H9 (cell line): ENCODE results near the gene PSMD6. TPM values are rescaled to one million over a fixed set of nuclear protein-coding genes. Genes with fewer than 3 reads are reported as not detected.

Experiments
- DNase-seq: peaks from one replicate; pipeline ENCODE4 v3.0.0-alpha.2; 2017
- H2AFZ ChIP-seq: one replicate; pipeline ENCODE4 v1.6.1; 2013; ENCODE audit warnings: mild to moderate bottlenecking, low read length, control low read depth, moderate library complexity
- H2AK5ac ChIP-seq: 2 replicates; pipeline ENCODE4 v1.6.1; 2013; ENCODE audit warnings: low read length, control low read depth, mixed read lengths; ENCODE audit not compliant: insufficient read length
- H2BK120ac ChIP-seq: one replicate; pipeline ENCODE4 v1.6.1; 2013; ENCODE audit warnings: low read depth, mild to moderate bottlenecking, low read length, control low read depth, inconsistent platforms; ENCODE audit not compliant: poor library complexity, severe bottlenecking
- H2BK12ac ChIP-seq: 2 replicates; pipeline ENCODE4 v1.6.1; 2013; ENCODE audit warnings: low read length, control low read depth, mixed read lengths, low read depth; ENCODE audit not compliant: insufficient read length
- H2BK15ac ChIP-seq: 2 replicates; pipeline ENCODE4 v1.6.1; 2013; ENCODE audit warnings: low read depth, low read length, control low read depth
- H2BK20ac ChIP-seq: one replicate; pipeline ENCODE4 v1.6.1; 2013; ENCODE audit warnings: low read depth, mild to moderate bottlenecking, low read length, control low read depth, inconsistent platforms; ENCODE audit not compliant: poor library complexity, severe bottlenecking
- H2BK5ac ChIP-seq: 2 replicates; pipeline ENCODE4 v1.6.1; 2013; ENCODE audit warnings: low read length, control low read depth, mixed read lengths; ENCODE audit not compliant: insufficient read length
- H3K14ac ChIP-seq: 2 replicates; pipeline ENCODE4 v1.6.1; 2013; ENCODE audit warnings: low read length, control low read depth; ENCODE audit not compliant: insufficient read depth
- H3K18ac ChIP-seq: 2 replicates; pipeline ENCODE4 v1.6.1; 2013; ENCODE audit warnings: low read depth, mild to moderate bottlenecking, mixed read lengths, low read length, control low read depth; ENCODE audit not compliant: insufficient read length
- H3K23ac ChIP-seq: 2 replicates; pipeline ENCODE4 v1.6.1; 2013; ENCODE audit warnings: low read length, control low read depth, mixed read lengths, low read depth; ENCODE audit not compliant: insufficient read length
- H3K23me2 ChIP-seq: 2 replicates; pipeline ENCODE4 v1.6.1; 2013; ENCODE audit warnings: low read depth, mild to moderate bottlenecking, mixed read lengths, low read length, control low read depth; ENCODE audit not compliant: insufficient read length, poor library complexity, severe bottlenecking
- H3K27ac ChIP-seq: 2 replicates; pipeline ENCODE4 v1.5.1; 2013; ENCODE audit warnings: low read length, control low read depth, mixed read lengths, low read depth; ENCODE audit not compliant: insufficient read length
- H3K27me3 ChIP-seq: 2 replicates; pipeline ENCODE4 v1.6.1; 2013; ENCODE audit warnings: low read length, control low read depth, inconsistent platforms; ENCODE audit not compliant: insufficient read depth
- H3K4ac ChIP-seq: 2 replicates; pipeline ENCODE4 v1.6.1; 2013; ENCODE audit warnings: low read depth, mild to moderate bottlenecking, control low read depth, inconsistent platforms, low read length, moderate library complexity
- H3K4me1 ChIP-seq: 2 replicates; pipeline ENCODE4 v1.6.1; 2013; ENCODE audit warnings: low read length, control low read depth, inconsistent platforms; ENCODE audit not compliant: insufficient read depth
- H3K4me2 ChIP-seq: 2 replicates; pipeline ENCODE4 v1.6.1; 2013; ENCODE audit warnings: low read length, control low read depth, mixed read lengths; ENCODE audit not compliant: insufficient read length, insufficient read depth
- H3K56ac ChIP-seq: 2 replicates; pipeline ENCODE4 v1.6.1; 2013; ENCODE audit warnings: low read depth, mild to moderate bottlenecking, mixed read lengths, low read length, control low read depth; ENCODE audit not compliant: insufficient read length
- H3K79me1 ChIP-seq: 2 replicates; pipeline ENCODE4 v1.6.1; 2013; ENCODE audit warnings: low read depth, mild to moderate bottlenecking, moderate library complexity, low read length, control low read depth, inconsistent platforms; ENCODE audit not compliant: insufficient read depth, poor library complexity, severe bottlenecking
- H3K79me2 ChIP-seq: 2 replicates; pipeline ENCODE4 v1.6.1; 2013; ENCODE audit warnings: low read length, control low read depth, inconsistent platforms; ENCODE audit not compliant: insufficient read depth
- H3K9ac ChIP-seq: 2 replicates; pipeline ENCODE4 v1.6.1; 2013; ENCODE audit warnings: low read length, control low read depth, mixed read lengths; ENCODE audit not compliant: insufficient read length; ENCODE audit errors: extremely low read depth
- H3K9me3 ChIP-seq: one replicate; pipeline ENCODE4 v1.6.1; 2013; ENCODE audit warnings: low read depth, low read length, inconsistent platforms; ENCODE audit not compliant: control insufficient read depth
- H3T11ph ChIP-seq: one replicate; pipeline ENCODE4 v1.6.1; 2013; ENCODE audit warnings: mild to moderate bottlenecking, low read length, control low read depth, inconsistent platforms
- H4K20me1 ChIP-seq: one replicate; pipeline ENCODE4 v1.6.1; 2013; ENCODE audit not compliant: control insufficient read depth, insufficient read length, insufficient read depth
- H4K5ac ChIP-seq: 2 replicates; pipeline ENCODE4 v1.6.1; 2013; ENCODE audit warnings: low read depth, mild to moderate bottlenecking, mixed read lengths, low read length, control low read depth; ENCODE audit not compliant: insufficient read length
- H4K8ac ChIP-seq: replicated peaks from 2 replicates; pipeline ENCODE4 v1.6.1; 2013; ENCODE audit warnings: low read length, control low read depth, mixed read lengths, low read depth; ENCODE audit not compliant: insufficient read length
- H4K91ac ChIP-seq: 2 replicates; pipeline ENCODE4 v1.6.1; 2013; ENCODE audit warnings: low read depth, mild to moderate bottlenecking, moderate library complexity, mixed read lengths, low read length, control low read depth; ENCODE audit not compliant: insufficient read length
- H3K27ac Mint-ChIP-seq, 3 experiments: 2 replicates in 2 of 3; 3 replicates in 1 of 3; pipeline ENCODE4 v1.8.0; 2020 to 2021; ENCODE audit warnings: mixed read lengths in 3 of 3, mild to moderate bottlenecking in 1 of 3, moderate library complexity in 1 of 3
- H3K27me3 Mint-ChIP-seq: 2 replicates; pipeline ENCODE4 v1.8.0; 2021; ENCODE audit warnings: low read depth, mild to moderate bottlenecking, moderate library complexity, mixed read lengths
- H3K36me3 Mint-ChIP-seq, 3 experiments: 2 replicates in 2 of 3; 3 replicates in 1 of 3; pipeline ENCODE4 v1.8.0; 2020 to 2021; ENCODE audit warnings: low read depth in 3 of 3, mixed read lengths in 3 of 3; ENCODE audit not compliant: insufficient read depth in 1 of 3
- H3K4me1 Mint-ChIP-seq, 2 experiments: 2 replicates each; pipeline ENCODE4 v1.8.0; 2020; ENCODE audit warnings: mixed read lengths in 2 of 2
- H3K4me3 Mint-ChIP-seq, 2 experiments: 2 replicates in 1 of 2; 3 replicates in 1 of 2; pipeline ENCODE4 v1.8.0; 2020 to 2021; ENCODE audit warnings: mild to moderate bottlenecking in 2 of 2, mixed read lengths in 2 of 2, moderate library complexity in 1 of 2
- H3K9me3 Mint-ChIP-seq, 2 experiments: 2 replicates in 1 of 2; 3 replicates in 1 of 2; pipeline ENCODE4 v1.8.0; 2020; ENCODE audit warnings: mild to moderate bottlenecking in 2 of 2, mixed read lengths in 2 of 2, moderate library complexity in 1 of 2
- CTCF ChIP-seq: fragments of 200-600 bp; sonication (generic); conservative IDR thresholded peaks from 3 replicates; pipeline ENCODE4 v1.8.0; 2021; ENCODE audit warnings: antibody characterized with exemption, mild to moderate bottlenecking
- WGBS: extraction: QIAGEN DNeasy Blood & Tissue Kit; methylation state at CpG from one replicate; pipeline ENCODE4 v1.1.7; 2013; ENCODE audit warnings: missing lambda C conversion rate, low lambda C conversion rate, mixed read lengths; ENCODE audit not compliant: insufficient read length; ENCODE audit errors: extremely low coverage; 5-methylcytosine and 5-hydroxymethylcytosine counted together
- total RNA-seq: library from RNA; stranded (reverse); gene quantifications from 2 replicates; pipeline ENCODE4 v1.2.1, GENCODE V29; 2021

PSMD6 gene
- total RNA-seq, 1 experiment from 2014 or later, result 112 TPM

- Histone ChIP-seq H3K9me3 (no peaks in the 10 kb centered on the region), H3K79me2 (no peaks in the 10 kb centered on the region), H3K4me1 (peaks cover 2% of the 10 kb centered on the region; the same call in 1 of the 2 replicates), H2BK120ac (no peak overlapping the region), H3K27ac (no peak overlapping the region), H3K4me2 (no peak overlapping the region), H3K4ac (no peak overlapping the region), H3K14ac (no peak overlapping the region), H4K20me1 (no peaks in the 10 kb centered on the region), H2BK15ac (no peak overlapping the region), H3K23ac (no peak overlapping the region), H3K27me3 (no peaks in the 10 kb centered on the region), H3K56ac (no peak overlapping the region), H3K79me1 (no peaks in the 10 kb centered on the region), H2BK20ac (no peak overlapping the region), H4K5ac (no peak overlapping the region), H3K18ac (no peak overlapping the region), H2AFZ (no peak overlapping the region), H3T11ph (no peak overlapping the region), H4K8ac (no peak overlapping the region), H3K23me2 (no peaks in the 10 kb centered on the region), H2BK5ac (no peak overlapping the region), H4K91ac (no peak overlapping the region), H2BK12ac (no peak overlapping the region), H2AK5ac (no peak overlapping the region), H3K9ac (no peak overlapping the region)
- no peaks in the 10 kb centered on the region for H3K27me3 Mint-ChIP-seq
- TF ChIP-seq CTCF, result no peak
- H3K4me1 Mint-ChIP-seq, result peaks cover 6 to 8% of the 10 kb centered on the region in 2 experiments; a peak in 2 of 4 replicates
- no peaks in the 10 kb centered on the region for H3K9me3 Mint-ChIP-seq
- no peak overlapping the region for H3K27ac Mint-ChIP-seq
- no peak for DNase-seq
- whole genome bisulfite sequencing, result no CpG with 5 or more reads among the region's 4 CpGs
- H3K4me3 Mint-ChIP-seq, result no peak overlapping the region
- H3K36me3 Mint-ChIP-seq, result peaks cover 0 to 40% (median 27%) of the 10 kb centered on the region in 3 experiments; a peak in 6 of 7 replicates
Measured at GRCh38 chr3:63988943-63989342, 34.4 kb downstream of the PSMD6 start.
